ENCODE measurements around the gene BNIP5. TPM values are rescaled to one million over a fixed set of nuclear protein-coding genes. Genes with fewer than 3 reads are reported as not detected.

The BNIP5 gene
- total RNA-seq, 1 experiment from 2014 or later: not detected

GRCh38 chr6:36273067-36273466 lies 63.6 kb downstream of the BNIP5 start (continued):
- TF ChIP-seq ZNF281 (CRISPR knock-in tag; IDR thresholded peaks at IDR 0.05): no peak
- no peak for TF ChIP-seq ATF3 (CRISPR knock-in tag; conservative IDR thresholded peaks at IDR 0.05)
- TF ChIP-seq ZNF532 (CRISPR knock-in tag; IDR thresholded peaks at IDR 0.05; ENCODE audit: borderline replicate concordance): no peak
- TF ChIP-seq ZBTB43 (CRISPR knock-in tag; IDR thresholded peaks at IDR 0.05): no peak
- TF ChIP-seq ELF4 (CRISPR knock-in tag; IDR thresholded peaks at IDR 0.05; ENCODE audit: low read depth): no peak
- TF ChIP-seq KAT7 (CRISPR knock-in tag; IDR thresholded peaks at IDR 0.05; ENCODE audit: borderline replicate concordance): no peak
- no peak for TF ChIP-seq USF2 (CRISPR knock-in tag; IDR thresholded peaks at IDR 0.05)

- no peaks in the 10 kb centered on the region for H3K9me3 Mint-ChIP-seq
- no peaks in the 10 kb centered on the region for H3K36me3 Mint-ChIP-seq
- no peak for DNase-seq (ENCODE audit: low spot score)
- no peak overlapping the region for H3K4me3 Mint-ChIP-seq
- H3K27me3 Mint-ChIP-seq (ENCODE audit: low read depth): peaks cover 3% of the 10 kb centered on the region; the same call in 1 of the 2 replicates
- CTCF ChIA-PET: interaction anchor here (1.5 to 2.3 kb wide), 3 partner anchors 27 to 133 kb away, joined by 5 to 6 read pairs (median 5); no protein-coding TSS in a partner anchor
- no peak overlapping the region for H3K27ac Mint-ChIP-seq
- POLR2A ChIA-PET: no interaction called here
- no peak for ATAC-seq
- no peaks in the 10 kb centered on the region for H3K4me1 Mint-ChIP-seq
- TF ChIP-seq ZMAT4 (CRISPR knock-in tag; IDR thresholded peaks at IDR 0.05) (no peak), CBFB (CRISPR knock-in tag; IDR thresholded peaks at IDR 0.05; ENCODE audit: low read depth) (no peak), ZNF416 (CRISPR knock-in tag; IDR thresholded peaks at IDR 0.05) (no peak), NR1H2 (CRISPR knock-in tag; IDR thresholded peaks at IDR 0.05) (no peak), TP53 (CRISPR knock-in tag; IDR thresholded peaks at IDR 0.05) (no peak), TEAD1 (CRISPR knock-in tag; IDR thresholded peaks at IDR 0.05) (no peak), IRF1 (CRISPR knock-in tag; IDR thresholded peaks at IDR 0.05) (no peak), PRRX2 (CRISPR knock-in tag; IDR thresholded peaks at IDR 0.05) (no peak), HMGXB4 (CRISPR knock-in tag; IDR thresholded peaks at IDR 0.05) (no peak), FOXP1 (CRISPR knock-in tag; IDR thresholded peaks at IDR 0.05; ENCODE audit: borderline replicate concordance) (no peak), ZNF532 (CRISPR knock-in tag; IDR thresholded peaks at IDR 0.05; ENCODE audit: borderline replicate concordance) (no peak), SMAD3 (CRISPR knock-in tag; IDR thresholded peaks at IDR 0.05; ENCODE audit: borderline replicate concordance) (no peak), NR2C2 (CRISPR knock-in tag; IDR thresholded peaks at IDR 0.05) (no peak)
Observed at GRCh38 chr6:36272234-36272633, 64.5 kb downstream of the BNIP5 start.
